GM19238 (cell line): Measurements from ENCODE around the gene ADNP2.
"Not testable (repeated sequence)": the region's sequence is repeated elsewhere in the genome, so short reads cannot be mapped to it uniquely, and the experiment has no call there.

Experiments
- DNase-seq: peaks from one replicate; pipeline ENCODE4 v3.0.0; 2011; ENCODE audit warnings: low spot score; ENCODE audit not compliant: insufficient read length

ADNP2 gene

DNA sequence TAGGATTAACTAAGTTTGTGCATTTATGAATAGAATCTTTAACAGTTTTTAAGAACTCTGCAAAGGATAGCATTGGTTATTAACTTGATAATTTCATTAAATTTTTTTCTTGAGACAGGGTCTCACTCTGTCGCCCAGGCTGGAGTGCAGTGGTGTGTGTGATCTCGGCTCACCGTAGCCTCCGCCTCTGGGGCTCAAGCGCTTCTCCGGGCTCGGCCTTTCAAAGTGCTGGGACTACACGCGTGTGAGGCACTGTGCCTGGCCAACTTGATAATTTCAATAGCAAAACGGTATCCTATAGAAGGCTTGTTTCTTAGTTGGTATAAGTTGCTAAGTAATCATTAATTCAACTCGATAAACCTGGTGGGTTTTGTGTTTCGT lies 38.0 kb downstream of the ADNP2 start:
- no peak for DNase-seq

DNA sequence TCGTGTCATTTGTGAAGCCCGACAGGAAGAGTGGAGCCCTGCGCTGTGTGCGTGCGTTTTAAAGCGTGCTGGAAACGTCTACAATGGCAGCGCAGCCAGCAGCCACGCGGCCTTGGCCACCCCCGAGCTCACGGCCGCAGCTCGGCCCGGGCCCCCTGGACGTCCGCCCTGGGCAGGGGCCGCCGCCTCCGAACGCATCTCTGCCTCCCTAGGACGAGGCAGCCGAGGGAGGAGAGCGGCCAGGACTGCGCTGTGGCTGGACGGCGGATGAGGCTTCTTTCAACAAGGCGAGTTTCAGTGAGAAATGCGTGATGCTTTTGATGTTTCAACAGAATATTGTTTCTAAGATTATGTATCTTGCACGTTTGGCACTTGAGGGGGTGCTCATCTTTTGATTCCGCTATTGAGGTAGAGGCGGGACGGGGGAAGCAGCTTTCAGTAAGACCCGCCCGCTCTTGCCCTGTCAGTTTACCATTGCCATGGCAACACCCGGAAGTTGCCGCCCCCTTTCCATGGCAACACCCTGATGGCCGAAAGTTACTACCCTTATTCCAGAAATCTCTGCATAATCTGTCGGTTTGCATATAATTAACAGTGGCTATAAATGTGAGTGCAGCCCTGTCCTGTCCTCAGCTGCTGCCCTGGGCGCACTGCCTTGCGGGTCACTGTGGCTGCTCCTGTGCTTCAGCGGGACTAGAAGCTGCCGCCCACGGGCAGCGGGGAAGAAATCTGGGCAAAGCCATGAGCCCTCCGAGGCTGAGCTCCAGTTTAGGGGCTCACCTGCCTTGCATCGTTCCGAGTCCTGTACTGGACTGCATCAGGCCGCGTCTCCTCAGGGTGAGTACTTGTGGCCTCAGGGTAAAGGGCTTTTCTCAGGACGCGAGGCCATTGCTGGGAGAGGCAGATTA lies 38.6 kb downstream of the ADNP2 start:
- DNase-seq, result peak; percentile 61

DNA sequence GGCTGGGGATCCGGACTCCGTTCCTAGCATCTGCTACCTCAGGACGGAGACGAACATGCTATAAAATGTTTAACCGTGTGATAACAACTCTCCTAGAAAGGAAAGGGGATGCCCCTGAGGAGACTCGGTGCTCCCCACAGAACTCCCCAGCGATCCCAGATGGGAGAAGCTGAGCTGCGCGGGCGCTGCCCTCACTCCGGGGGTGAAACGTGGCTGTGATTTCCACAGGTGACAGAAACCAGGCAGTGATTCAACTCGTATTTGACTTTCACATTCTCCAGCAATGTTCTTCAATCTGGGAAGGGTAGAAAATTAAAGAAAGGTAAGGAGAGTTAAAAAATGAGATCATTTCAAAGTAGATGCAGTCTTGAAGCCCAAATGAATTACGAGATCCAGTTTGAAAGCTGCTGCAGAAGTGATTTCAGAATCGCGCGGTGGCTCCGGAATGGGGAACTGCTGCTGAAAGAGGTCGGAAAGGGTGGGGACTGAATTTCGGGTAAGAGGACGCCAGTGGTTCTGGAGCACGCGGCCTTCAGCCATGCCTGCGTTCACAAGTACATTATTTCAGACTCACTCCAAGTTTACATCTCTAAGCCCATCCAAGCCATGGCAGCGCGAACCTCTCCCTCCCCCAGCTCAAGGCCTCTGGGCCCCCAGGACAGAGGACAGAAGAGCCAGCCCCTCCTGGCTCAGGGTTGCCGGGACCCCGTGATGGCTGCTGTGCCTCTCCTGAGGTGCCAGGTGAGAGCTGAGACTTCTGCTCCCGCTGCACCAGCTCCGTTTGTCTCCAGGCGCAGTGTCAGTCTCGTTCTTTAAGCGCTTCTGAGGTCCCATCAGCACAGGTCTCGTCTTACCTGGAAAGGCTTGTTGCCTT lies 39.5 kb downstream of the ADNP2 start:
- no peak for DNase-seq

DNA sequence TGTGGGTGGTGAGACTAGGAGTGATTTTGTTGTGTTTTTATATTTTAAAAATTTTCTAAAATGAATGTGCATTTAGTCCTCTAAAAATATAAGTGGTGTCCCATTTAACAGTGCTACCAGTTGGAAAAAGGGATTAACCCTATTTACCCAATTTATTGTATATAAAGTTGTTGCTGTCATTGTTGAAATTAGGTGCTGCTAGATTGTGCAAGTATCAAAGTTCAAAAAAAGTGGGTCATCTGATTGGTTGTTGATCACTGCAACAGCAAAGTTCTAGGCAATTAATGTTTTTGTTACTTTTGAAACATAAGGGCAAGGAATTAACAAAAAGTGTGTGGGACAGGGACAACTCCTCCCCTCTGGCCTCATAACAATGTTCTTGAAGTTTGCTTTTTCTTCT lies 40.6 kb downstream of the ADNP2 start:
- no peak for DNase-seq

DNA sequence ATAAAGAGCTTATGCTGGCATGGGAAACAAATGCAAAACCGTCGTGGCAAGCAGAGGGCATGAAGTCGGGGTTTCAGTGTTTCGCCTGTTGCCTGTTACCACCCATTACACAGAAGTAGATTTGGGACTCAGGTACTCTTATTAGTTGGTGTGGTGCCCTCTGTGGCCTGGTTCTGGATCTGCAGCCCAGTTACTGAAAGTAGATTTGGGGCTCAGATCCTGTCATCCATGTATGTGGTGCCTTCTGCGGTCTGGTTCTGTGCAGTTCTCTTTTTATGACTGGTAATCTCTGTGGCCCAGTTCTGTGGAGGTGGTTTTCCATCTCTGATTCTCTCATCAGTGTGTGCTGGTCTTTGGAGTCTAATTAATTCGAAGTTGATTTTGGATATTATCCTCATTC lies 45.2 kb downstream of the ADNP2 start:
- DNase-seq, result no peak

DNA sequence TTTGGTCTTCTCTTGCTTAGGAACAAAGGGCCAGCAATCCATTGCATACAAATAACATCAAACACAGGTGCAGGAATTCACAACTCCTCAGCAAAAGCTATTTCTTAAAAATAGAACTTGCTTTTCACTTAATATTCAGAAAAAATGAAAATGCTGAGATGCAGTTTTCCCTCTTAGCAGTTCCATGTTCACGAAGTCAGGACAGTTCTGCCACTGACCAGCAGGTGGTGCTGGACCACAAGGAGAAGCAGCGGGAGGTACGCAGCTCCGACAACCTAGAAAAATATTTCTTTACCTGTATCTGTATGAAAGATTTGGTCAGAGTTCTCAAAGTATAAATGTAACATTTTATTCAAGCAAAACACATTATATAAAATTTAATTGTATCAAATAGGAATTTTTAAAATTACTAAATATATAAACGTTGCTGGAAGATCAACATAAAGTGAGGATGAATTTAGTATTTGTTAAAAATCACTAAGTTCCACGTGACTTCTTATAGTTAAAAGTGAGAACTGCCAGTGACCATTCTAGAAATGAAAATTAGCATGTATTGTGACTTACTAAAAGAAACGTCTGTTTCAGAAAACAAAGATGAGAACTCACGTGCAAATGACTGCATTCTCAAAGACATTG lies 48.8 kb downstream of the ADNP2 start:
- DNase-seq, result peak; percentile 39

DNA sequence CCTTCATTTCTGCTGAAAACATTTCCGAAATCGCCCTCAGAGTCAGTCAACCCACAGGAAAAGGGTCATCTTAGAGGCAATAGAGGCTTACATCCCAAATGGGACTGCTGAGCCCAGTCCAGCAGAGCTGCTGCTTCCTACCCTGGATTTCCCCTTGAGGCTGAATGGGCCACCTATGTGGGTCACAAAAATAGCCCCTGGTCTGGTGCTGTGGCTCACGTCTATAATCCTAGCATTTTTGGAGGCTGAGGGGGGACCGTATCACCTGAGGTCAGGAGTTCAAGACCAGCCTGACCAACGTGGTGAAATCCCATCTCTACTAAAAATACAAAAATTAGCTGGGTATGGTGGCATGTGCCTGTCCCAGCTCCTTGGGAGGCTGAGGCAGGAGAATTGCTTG lies 49.3 kb downstream of the ADNP2 start:
- DNase-seq, result no peak

DNA sequence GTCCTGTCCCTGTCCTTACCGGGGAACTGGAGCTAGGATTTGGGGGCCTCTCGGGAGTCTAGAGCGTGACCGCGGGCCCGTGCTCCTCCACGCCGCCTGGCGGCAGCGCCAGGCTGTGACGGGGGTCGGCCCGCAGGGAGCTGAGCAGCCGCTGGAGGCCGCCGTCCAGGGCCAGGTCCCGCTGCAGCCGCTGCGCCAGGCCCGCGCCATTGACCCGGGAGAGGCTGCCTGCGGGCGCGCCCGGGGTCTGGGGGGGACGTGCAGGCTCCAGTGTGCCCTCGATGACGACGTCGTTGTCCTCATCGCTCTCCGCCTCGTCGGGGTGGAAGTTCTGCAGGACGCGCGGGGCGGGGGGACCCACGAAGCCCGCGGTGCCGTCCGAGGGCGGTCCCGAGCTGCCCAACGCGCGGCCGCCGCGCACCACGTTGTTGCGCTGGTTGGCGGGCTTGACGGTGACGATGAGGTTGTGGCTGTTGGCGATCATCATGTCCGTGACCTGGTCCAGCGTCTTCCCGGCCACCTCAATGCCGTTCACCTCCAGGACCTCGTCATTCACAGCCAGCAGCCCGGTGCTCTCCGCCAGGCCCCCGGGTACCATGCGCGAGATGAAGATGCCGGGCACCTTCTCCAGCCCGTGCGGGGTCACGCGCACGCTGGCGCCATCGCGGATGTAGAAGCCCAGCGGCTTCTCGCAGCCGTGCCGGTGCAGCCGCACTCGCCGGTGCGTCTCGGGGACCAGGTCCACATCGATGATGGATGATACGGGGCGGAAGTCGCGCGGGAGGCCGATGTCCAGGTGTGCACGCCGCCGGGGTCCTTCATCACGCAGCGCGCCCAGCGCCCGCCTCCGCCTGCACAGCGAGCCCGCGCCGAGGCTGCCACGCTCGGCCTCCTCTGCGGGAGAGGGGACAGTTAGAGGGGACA lies 50.9 kb downstream of the ADNP2 start:
- no peak for DNase-seq

DNA sequence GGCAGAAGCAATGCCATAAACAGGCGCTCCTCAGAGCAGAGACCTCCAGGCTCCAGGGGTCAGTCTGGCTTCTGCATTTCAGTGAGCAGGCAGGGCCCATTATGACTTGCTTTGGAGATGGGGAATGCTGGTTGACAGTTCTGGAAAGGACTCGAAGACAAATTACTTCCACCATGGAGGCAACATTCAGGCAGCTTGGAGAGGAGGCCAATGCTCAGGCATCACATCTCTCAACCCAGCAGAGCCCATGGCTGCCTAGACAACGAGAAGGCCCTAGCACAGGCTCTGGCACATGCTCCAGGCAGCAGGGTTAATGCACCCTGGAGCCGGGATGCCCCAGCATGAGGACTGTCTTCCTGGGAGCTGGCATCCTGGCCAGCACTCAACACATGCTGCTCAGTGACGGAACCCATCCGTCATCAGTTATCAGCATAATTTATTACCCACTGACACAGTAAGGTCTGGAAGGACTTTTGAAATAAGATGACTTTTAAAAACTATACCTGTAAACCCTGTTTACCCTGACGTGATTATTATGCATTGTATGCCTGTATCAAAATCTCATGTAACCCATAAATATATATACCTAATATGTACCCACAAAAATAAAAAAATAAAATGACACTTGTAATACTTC lies 52.8 kb downstream of the ADNP2 start:
- no peak for DNase-seq

DNA sequence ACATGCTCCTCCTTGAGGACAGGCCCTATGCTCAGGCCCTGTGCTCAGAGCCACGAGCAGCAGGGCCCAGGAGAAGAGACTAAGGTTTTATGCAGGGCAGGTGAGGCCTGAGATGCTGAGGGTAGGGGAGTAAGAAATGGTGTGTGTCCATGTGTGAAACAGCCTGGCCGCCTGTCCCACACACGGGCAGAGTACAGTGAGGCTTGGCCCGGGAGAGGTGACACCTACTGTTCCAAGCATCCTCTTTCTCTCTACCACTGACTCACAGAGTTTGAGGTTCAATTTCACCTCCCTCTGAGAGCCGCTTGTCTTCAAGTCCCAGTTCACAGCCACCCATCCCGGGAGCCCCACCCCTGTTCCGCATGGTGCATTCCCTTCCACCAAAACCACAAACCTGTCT lies 54.1 kb downstream of the ADNP2 start:
- no peak for DNase-seq

DNA sequence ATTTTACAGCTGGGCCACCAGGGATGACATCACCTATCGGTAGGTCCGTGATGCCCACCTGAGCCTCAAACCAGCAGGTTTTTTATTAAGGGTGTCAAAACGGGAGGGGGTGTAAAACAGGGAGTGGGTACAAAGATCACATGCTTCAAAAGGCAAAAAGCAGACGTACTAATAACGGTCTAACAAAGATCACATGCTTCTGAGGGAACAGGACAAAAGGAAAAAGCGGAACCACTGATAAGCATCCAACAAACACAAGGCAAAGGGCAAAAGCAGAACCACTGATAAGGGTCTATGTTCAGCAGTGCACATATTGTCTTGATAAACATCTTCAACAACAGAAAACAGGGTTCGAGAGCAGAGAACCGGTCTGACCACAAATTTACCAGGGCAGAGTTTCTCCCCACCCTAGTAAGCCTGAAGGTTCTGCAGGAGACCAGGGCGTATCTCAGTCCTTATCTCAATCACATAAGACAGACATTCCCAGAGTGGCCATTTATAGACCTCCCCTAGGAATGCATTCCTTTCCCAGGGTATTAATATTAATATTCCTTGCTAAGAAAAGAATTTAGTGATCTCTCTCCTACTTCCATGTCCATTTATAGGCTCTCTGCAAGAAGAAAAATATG lies 55.8 kb downstream of the ADNP2 start:
- DNase-seq, result not testable (repeated sequence)

DNA sequence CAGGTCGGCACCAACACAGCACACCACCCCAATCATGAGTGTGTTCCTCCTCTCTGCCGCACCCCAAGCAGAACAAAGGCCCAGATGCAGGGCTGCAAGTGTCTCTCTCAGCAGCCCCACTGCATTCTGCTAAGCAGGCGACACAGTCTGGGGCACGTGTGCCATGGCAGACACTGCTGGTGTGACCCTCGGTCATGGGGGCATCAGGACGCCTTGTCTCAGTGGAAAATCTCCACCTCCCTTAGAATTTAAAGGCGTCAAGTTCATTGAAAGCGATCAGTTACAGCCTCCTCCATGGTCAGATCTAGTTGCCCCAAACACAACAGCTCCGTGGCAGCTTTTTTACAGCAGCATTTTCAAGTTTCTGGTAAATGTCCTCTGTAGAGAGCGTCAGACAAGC lies 57.2 kb downstream of the ADNP2 start:
- no peak for DNase-seq

DNA sequence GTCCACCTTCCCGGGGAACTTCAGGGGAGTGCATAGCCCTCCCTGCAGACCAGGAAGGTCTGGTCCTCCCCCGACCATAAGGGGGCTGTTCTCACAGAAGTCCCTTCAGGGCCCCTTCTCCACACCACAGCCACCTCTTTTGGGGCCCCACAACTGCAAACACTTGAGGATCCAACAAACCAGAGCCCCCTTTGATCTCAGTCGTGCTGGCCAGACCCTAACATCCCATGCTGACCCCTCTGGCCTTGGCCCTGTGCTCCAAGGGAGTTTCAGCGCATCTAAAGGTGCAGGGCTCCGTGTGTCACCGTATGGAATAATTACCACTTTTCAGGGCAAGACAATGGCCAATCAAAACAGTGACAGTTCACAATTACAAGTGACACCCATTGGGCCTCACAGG lies 57.7 kb downstream of the ADNP2 start:
- no peak for DNase-seq

DNA sequence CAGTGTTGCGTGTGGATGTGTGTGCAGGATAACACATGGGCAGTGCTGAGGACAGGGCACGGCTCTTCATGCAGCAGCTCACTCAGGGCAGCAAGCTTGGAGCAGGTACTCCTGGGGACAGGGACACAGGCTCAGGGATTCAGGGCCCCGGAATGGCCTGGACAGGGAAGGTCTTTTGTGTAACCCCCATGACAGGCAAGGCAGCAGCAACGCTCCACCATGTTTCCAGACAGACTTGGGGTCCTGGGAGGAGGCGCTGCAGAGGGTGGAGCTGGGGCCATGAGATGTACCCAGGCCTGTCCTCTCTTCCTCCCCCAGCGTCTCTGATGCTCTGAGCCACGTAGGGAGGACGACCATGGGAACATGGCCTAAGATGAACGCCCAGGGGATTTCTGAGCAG lies 58.3 kb downstream of the ADNP2 start:
- no peak for DNase-seq

DNA sequence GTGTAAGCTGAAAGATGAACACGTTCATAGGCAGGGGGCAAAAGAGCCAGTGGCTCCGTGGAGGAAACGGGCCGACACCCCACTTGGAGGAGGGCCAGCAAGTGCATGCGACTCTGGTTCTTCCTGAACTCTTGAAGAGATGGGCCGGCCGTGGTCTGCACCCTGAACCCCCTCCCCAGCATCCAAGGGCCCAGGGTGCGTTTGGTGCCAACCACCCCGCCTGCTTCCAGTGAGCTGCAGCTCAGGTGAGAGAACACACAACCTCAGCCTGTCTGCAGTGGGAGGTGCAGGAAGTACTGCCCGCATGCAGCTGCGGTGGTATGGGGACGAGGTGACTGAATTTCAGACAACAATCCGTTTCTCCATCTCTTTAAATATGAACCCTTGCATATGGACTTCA lies 58.9 kb downstream of the ADNP2 start:
- DNase-seq, result no peak

DNA sequence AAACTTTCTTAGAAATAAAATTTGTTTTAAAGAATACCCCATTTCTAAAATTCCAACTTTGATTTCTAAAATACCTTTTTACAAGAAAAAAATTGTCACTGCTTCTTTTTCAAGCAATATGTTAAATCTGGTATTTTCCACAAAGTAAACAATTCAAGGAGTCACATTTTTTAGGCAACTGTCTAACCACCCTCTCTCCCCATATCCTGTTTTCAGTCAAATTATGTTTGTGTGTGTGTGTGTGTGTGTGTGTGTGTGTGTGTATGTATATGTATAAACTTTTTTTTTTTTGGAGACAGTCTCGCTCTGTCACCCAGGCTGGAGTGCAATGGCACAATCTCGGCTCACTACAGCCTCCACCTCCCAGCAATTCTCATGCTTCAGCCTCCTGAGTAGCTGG lies 59.3 kb downstream of the ADNP2 start:
- no peak for DNase-seq

DNA sequence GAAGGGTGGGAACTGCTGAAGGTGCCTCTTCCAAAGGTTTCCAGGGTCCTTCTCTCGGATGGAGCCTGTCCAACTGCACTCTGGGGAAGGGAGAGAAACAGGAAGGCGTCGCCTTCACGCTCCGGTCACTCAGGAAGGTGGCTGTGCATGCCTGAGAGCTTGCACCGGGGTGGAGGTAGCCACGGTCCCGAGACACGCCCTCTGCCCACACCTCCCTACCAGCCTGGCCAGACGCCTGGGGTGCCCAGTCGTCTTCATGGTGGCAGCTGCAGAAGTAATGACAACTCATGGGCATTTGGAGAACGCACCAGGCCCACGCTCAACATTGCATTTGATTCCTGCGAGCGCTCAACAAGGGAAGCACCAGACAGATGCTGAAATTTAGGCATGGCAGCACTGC lies 59.9 kb downstream of the ADNP2 start:
- DNase-seq, result no peak

DNA sequence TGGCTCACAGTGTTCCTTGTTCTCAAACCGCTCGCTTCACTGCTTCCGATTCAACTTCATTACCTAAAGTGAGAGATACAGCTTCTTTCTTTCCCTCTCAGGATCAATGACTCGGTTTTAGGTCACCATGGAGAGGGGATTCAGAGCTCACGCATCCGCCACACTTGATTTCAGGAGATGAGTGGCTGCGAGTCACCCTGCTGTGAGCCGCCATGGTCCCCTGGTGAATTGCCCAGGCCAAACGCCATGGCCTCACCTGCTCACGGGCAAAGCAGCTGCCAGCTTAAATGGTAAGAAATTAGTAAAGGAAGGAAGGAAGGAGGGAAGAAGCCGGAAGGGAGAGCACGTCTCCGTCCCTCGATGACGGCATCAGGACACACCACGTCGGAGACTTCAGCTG lies 60.5 kb downstream of the ADNP2 start:
- no peak for DNase-seq

DNA sequence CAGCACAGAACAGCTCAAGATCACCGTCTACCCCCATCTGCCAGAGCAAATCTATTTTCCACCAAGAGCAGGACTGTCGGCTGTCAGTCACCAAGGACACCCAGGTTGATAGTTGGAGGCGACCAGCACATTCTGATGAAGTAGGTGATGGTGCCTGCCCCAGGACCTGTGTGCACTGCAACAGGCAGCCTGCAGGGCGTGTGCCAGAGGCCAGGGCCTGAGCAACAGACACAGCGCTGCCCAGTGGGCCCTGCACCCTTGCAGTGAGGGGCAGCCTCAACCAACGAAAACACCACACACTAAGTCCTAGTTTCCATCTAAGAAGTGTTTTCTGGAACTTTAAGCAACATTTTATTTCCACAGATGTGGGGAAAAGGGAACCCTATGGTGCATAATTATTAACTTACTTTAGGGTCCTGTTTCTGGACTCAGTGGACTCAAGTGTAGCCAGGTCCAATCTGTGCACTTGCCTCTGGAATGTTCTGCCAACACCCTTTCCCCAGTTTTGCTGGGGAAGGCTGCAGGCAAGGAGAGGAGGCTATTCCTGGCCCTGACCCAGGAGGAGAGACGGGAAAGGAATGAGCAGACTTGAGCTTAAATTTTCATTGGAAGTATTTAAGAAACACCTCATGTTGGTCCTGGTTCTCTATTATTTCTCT lies 61.5 kb downstream of the ADNP2 start:
- DNase-seq, result no peak
